Activated T-cell treated with anti-CD3 and anti-CD28 coated beads, Interleukin-2, amount 50 U/mL, for 72 hours (primary cell): ENCODE results near the gene STX2. TPM values are rescaled to one million over a fixed set of nuclear protein-coding genes. Genes with fewer than 3 reads are reported as not detected.

Experiments
- ATAC-seq, 2 donors: fragments of 150-1000 bp; cut with Tn5 transposase; replicated peaks in 1 of 2; 2 replicates each; pipeline ENCODE4 v1.10.0; 2021; ENCODE audit warnings: moderate library complexity in 2 of 2, mild to moderate bottlenecking in 1 of 2
- DNase-seq, 2 donors: peaks; one replicate each; pipeline ENCODE4 v3.0.0; 2021 to 2022; ENCODE audit warnings: mixed read lengths in 1 of 2
- H3K27ac Mint-ChIP-seq: one replicate; pipeline ENCODE4 v1.8.0; 2022; ENCODE audit warnings: mild to moderate bottlenecking, moderate library complexity, mixed read lengths
- H3K27me3 Mint-ChIP-seq: one replicate; pipeline ENCODE4 v1.8.0; 2022; ENCODE audit warnings: low read depth, mixed read lengths
- H3K36me3 Mint-ChIP-seq, 2 donors: one replicate each; pipeline ENCODE4 v1.8.0; 2022; ENCODE audit warnings: mixed read lengths in 2 of 2, mild to moderate bottlenecking in 1 of 2; ENCODE audit not compliant: insufficient read depth in 2 of 2
- H3K4me1 Mint-ChIP-seq: one replicate; pipeline ENCODE4 v1.8.0; 2022; ENCODE audit warnings: low read depth, mixed read lengths
- H3K4me3 Mint-ChIP-seq, 2 donors: one replicate each; pipeline ENCODE4 v1.8.0; 2022; ENCODE audit warnings: mild to moderate bottlenecking in 2 of 2, mixed read lengths in 2 of 2, moderate library complexity in 2 of 2
- H3K9me3 Mint-ChIP-seq, 2 donors: one replicate each; pipeline ENCODE4 v1.8.0; 2022; ENCODE audit warnings: mixed read lengths in 2 of 2
- total RNA-seq, 2 donors: library from RNA; stranded (reverse); gene quantifications; one replicate each; pipeline ENCODE4 v1.2.3, GENCODE V29; 2022

STX2 gene
- total RNA-seq, 2 donors from 2014 or later = 11.9 to 13.2 TPM

DNA sequence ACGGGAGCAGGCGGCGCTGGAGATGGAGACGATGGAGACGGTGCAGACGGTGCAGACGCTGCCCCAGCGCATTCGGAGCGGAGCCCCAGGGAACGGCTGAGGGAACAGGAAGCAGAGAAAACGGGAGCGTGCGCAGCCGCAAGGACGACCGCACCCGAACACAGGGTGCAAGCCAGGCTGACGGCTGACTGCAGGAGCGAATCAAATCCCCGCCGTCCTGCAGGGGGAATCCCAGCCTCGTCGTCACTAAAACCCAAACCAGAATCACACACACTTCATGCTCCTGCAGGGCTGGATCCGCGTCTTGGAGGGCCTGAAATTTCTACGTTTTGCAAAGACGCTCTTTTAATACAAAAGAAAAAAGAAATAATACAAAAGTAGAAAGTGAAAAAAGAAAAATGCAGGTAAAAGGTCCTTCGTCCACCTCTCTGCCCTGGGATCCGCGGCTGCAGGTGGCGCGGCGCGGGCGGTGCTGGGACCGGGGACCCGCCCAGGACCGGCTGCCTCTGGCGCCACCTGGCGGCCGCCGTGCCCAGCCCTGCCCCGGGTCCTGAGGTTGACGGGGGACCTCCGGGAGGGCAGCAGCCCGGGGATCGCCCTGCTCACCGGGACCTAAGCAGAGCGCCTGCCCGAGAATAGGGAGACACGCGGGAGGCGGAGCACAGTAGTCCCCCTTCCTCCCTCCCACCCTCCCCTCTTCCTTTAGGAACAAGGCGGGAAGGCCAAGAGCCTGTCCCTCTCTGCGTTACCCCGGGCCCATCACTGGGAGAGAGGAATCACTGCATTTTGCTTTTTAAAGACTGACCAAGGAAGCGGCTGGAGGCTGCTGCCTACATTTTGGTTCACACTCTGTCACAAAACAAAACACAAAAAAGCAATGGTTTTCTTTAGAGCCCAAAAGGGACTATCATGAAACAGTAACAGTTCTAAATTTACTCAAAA lies 20.1 kb downstream of the STX2 start:
- Mint-ChIP-seq H3K27me3 (no peaks in the 10 kb centered on the region), H3K9me3 (no peaks in the 10 kb centered on the region), H3K27ac (no peak overlapping the region), H3K36me3 (peaks cover 0 to 6% of the 10 kb centered on the region in 2 donors), H3K4me3 (peak overlapping the region; percentile 82 to 84), H3K4me1 (peaks cover 12% of the 10 kb centered on the region)
- DNase-seq = peak; percentile 83 to 91
- peak; percentile 97 for ATAC-seq

DNA sequence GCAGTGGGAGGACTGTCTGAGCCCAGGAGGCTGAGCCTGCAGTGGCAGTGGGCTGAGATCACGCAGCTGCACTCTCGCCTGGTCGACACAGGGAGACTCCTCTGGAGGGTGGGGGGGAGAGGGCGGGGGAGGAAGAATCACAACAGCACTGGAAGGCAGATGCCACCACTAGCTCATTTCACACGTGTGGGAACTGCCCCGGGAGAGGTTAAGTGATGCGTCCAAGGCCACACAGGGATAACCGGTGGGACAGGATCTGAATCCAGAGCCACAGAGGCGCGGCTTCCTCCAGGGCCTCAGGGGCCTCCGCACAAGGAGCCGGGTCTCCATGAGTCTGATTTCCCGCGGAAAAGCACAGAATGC lies 20.8 kb downstream of the STX2 start:
- Mint-ChIP-seq H3K4me3 (peak overlapping the region; percentile 82 to 84), H3K36me3 (peaks cover 0 to 6% of the 10 kb centered on the region in 2 donors), H3K9me3 (no peaks in the 10 kb centered on the region), H3K4me1 (peaks cover 12% of the 10 kb centered on the region), H3K27ac (no peak overlapping the region), H3K27me3 (no peaks in the 10 kb centered on the region)
- ATAC-seq = peak in 1 of 2 donors; percentile 17
- no peak for DNase-seq

DNA sequence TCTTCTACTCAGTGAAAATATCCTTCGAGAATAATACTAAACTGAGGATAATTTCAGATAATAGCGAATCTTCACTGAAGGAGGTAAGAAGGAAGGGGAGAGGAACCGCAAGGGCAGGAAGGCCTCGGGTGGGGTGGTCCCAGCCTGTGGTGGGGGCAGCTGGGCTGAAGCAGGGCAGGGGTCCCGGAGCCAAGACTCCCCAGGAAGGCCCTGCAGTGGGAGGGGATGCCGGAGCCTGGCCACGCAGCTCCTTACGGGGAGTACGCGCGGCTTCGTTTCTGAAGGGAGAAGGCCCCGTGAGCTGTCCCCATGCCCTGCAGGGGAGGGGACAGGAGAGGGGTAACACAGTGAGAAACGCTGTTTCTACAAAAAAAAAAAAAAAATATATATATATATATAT lies 21.2 kb downstream of the STX2 start:
- Mint-ChIP-seq H3K36me3 (peaks cover 0 to 4% of the 10 kb centered on the region in 2 donors), H3K4me1 (peaks cover 12% of the 10 kb centered on the region), H3K4me3 (peak overlapping the region; percentile 38 to 65), H3K9me3 (no peaks in the 10 kb centered on the region), H3K27me3 (no peaks in the 10 kb centered on the region), H3K27ac (no peak overlapping the region)
- no peak for DNase-seq
- no peak for ATAC-seq

DNA sequence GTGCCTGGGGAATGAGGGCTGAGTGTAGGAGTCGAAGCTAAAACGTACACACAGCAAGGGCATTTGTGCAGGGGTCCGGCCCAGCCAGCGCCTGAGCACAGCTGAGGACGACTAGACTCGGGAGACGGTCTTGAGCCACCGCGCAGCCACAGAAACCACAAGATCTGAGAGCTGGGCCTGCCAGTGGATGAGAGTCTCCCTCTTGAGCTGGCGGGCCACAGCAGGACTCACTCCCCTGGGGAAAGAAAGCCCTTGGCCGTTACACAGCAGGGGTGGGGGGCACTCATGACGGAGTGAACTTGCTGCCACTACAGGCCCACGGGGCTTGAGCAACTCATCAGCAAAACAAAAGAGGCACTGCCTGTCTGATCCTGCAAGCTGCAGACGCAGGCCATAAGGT lies 23.0 kb downstream of the STX2 start:
- ATAC-seq (no peak), DNase-seq (no peak)
- Mint-ChIP-seq H3K9me3 (no peaks in the 10 kb centered on the region), H3K4me1 (peaks cover 12% of the 10 kb centered on the region), H3K27ac (no peak overlapping the region), H3K4me3 (no peak overlapping the region), H3K27me3 (no peaks in the 10 kb centered on the region), H3K36me3 (peaks cover 0 to 4% of the 10 kb centered on the region in 2 donors)

DNA sequence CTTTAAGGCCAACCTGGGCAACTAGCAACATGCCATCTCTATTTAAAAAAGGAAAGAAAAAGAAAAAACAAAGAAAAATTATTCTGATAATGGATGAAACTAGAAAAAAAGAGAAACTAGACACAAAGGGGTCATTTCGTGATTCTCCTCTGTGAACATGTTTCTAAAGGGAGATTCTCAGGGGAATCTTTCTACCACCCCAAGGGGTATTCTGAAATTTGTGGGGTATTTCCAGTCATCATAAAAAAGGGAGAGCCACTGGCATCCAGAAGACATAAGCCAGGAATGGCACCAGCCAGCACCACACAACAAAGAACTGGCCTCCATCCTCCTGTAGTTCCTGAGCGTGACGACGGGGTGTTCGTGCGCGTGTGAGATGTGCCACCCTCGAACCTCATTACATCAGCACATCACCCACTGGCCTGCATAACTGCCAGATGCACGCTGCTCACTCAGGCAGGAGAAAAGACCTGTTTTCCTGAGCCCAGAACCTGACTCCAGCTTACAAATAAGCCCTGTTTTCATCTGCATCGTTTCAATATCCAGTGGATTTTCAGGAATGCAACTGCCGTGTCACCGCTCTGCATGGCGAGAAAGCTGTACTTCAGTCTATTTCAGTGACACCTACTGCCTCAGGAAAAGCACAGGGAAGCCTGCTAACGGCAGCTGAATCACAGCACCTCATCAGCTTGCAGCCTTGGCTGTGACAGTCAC lies 23.9 kb downstream of the STX2 start:
- DNase-seq (no peak), ATAC-seq (no peak)
- Mint-ChIP-seq H3K27me3 (no peaks in the 10 kb centered on the region), H3K4me1 (peaks cover 12% of the 10 kb centered on the region), H3K9me3 (no peaks in the 10 kb centered on the region), H3K4me3 (no peak overlapping the region), H3K27ac (no peak overlapping the region), H3K36me3 (no peaks in the 10 kb centered on the region)

DNA sequence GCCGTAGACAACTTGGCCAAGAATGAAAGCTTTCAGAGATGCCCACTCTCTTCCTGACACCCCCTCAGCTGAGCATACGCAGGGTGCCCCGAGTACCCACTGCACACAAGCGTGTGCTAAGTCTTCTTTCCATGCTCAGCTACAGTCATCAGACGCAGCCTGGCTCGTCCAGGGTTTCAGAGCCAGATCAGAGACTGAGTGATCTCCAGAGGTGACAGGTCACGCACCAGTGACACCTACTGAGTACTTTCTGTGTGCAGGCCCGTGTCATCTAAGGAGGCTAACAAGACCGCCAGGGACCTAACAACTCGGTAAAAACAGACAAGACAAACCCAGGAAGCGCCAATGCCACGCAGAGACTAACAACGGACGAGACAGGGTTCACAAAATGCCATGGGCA lies 25.1 kb downstream of the STX2 start:
- Mint-ChIP-seq H3K27ac (no peak overlapping the region), H3K4me3 (no peak overlapping the region), H3K4me1 (peaks cover 12% of the 10 kb centered on the region), H3K9me3 (no peaks in the 10 kb centered on the region), H3K27me3 (no peaks in the 10 kb centered on the region), H3K36me3 (no peaks in the 10 kb centered on the region)
- no peak for DNase-seq
- no peak for ATAC-seq

DNA sequence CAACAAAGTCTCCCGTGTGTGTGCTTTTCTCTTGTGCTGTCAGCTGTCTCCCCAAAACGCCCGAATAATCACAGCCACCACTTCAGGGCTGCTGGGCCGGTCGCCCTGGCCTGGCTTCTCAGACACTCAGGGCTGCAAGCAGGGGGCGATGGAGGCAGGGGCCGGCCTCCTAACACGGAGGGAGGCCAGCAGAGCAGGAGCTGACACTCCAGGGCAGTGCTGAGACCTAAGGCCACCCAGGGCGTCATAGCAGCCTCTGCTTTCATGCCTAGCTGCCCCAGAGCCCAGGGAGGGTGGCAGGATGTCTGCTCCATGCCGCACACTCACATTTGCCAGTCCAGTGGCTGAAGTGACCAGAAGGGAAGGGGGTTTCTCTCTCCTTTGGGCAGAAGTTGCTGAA lies 25.6 kb downstream of the STX2 start:
- Mint-ChIP-seq H3K4me3 (no peak overlapping the region), H3K36me3 (no peaks in the 10 kb centered on the region), H3K4me1 (peaks cover 9% of the 10 kb centered on the region), H3K27ac (no peak overlapping the region), H3K9me3 (no peaks in the 10 kb centered on the region), H3K27me3 (no peaks in the 10 kb centered on the region)
- DNase-seq = no peak
- no peak for ATAC-seq

DNA sequence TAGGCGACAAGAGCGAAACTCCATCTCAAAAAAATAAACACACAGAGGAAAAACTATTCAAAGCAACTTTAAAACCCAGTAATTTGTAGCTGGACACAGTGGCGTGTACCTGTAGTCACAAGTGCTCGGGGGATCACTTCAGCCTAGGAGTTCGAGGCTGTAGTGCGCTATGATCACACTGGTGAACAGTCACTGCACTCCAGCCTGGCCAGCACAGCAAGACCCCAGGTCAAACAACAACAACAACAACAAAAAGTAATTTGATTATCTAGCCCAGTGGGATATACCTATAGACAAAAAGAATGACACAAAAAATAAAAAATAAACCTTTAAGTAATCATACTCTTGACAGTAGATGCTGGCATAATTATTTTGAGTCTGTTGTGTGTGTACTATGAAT lies 29.3 kb downstream of the STX2 start:
- Mint-ChIP-seq H3K4me1 (no peaks in the 10 kb centered on the region), H3K4me3 (no peak overlapping the region), H3K9me3 (no peaks in the 10 kb centered on the region), H3K27me3 (no peaks in the 10 kb centered on the region), H3K27ac (no peak overlapping the region), H3K36me3 (peaks cover 6% of the 10 kb centered on the region in 2 donors)
- no peak for ATAC-seq
- no peak for DNase-seq

DNA sequence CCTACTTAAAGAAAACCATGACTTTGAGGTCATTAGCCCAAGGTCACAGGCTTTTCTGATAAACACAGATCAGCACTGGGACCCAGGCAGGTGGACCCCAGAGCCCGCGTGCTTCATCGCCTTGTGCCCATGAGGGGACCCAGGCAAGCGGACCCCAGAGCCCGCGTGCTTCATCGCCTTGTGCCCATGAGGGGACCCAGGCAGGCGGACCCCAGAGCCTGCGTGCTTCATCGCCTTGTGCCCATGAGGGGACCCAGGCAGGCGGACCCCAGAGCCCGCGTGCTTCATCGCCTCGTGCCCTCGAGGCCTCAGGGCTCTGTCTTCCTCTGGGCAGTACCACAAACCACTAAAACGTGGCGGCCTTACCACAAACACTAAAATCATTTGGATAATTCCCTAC lies 31.7 kb downstream of the STX2 start:
- Mint-ChIP-seq H3K36me3 (peaks cover 6 to 8% of the 10 kb centered on the region in 2 donors), H3K4me1 (no peaks in the 10 kb centered on the region), H3K9me3 (no peaks in the 10 kb centered on the region), H3K27ac (no peak overlapping the region), H3K27me3 (no peaks in the 10 kb centered on the region), H3K4me3 (no peak overlapping the region)
- no peak for DNase-seq
- no peak for ATAC-seq

DNA sequence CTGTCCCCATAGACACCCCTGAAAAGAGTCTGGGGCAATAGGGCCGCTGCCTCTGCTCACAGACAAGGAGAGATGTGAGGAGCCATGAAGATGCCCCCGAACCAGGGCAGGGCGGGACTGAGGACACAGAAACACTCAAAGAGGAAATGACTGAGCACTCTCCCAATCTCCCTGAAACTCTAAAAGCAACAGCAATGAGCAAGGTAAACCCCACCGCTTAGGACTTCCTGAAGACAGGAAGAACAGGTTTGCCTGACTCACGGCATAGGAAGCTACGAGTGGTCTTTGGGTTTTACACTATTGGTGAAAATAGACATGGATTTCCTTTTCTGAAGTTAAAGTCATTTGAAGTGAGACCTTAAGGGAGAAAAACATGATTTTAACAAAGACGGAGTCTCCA lies 32.5 kb downstream of the STX2 start:
- H3K4me1 Mint-ChIP-seq = no peaks in the 10 kb centered on the region
- H3K36me3 Mint-ChIP-seq = peaks cover 6 to 8% of the 10 kb centered on the region in 2 donors
- H3K27ac Mint-ChIP-seq = no peak overlapping the region
- no peak for ATAC-seq
- H3K27me3 Mint-ChIP-seq = no peaks in the 10 kb centered on the region
- no peak for DNase-seq
- H3K9me3 Mint-ChIP-seq = no peaks in the 10 kb centered on the region
- H3K4me3 Mint-ChIP-seq = no peak overlapping the region

DNA sequence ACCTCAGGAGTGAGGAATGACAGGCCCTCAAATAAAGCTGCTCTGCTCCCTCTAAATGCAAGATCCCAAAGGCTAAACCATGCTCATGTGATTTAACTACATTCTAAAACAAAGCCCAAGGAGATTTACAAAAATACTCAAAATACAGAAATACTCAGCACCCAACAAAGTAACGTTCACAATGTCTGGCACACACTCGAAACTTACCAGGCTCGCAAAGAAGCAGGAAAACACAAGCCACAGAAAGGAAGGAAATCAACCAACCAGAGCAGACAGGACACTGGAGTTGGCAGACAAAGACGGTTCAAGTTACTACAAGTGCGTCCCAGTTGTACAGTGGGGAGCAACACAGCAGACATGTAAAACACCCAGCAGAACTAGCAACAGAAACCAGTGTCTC lies 33.4 kb downstream of the STX2 start:
- H3K36me3 Mint-ChIP-seq = peaks cover 8 to 9% of the 10 kb centered on the region in 2 donors
- no peak overlapping the region for H3K27ac Mint-ChIP-seq
- ATAC-seq (no peak), DNase-seq (no peak)
- H3K4me3 Mint-ChIP-seq = no peak overlapping the region
- H3K27me3 Mint-ChIP-seq = no peaks in the 10 kb centered on the region
- no peaks in the 10 kb centered on the region for H3K9me3 Mint-ChIP-seq
- H3K4me1 Mint-ChIP-seq = no peaks in the 10 kb centered on the region

DNA sequence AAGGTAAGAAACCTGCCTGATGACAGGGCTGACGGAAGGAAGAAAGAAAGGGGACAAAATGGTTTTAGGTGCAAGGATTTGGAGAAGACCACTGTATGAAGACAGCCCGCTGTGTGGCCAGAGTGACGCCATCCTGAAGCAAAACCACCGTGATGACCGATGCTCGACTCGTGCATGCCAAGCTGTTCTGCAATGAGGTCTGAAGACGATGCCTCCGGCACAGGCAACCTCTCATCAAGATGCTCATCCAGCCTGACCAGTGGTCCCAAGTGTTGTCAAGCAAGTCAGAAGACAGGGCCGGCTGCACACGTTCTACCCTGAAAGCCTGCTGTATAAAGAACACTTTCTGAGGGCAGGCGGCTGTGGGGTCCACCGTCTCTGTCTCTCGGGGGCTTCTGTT lies 34.8 kb downstream of the STX2 start:
- Mint-ChIP-seq H3K27ac (no peak overlapping the region), H3K27me3 (no peaks in the 10 kb centered on the region), H3K9me3 (no peaks in the 10 kb centered on the region), H3K36me3 (peaks cover 11 to 15% of the 10 kb centered on the region in 2 donors), H3K4me3 (no peak overlapping the region), H3K4me1 (peaks cover 9% of the 10 kb centered on the region)
- no peak for ATAC-seq
- DNase-seq = no peak

DNA sequence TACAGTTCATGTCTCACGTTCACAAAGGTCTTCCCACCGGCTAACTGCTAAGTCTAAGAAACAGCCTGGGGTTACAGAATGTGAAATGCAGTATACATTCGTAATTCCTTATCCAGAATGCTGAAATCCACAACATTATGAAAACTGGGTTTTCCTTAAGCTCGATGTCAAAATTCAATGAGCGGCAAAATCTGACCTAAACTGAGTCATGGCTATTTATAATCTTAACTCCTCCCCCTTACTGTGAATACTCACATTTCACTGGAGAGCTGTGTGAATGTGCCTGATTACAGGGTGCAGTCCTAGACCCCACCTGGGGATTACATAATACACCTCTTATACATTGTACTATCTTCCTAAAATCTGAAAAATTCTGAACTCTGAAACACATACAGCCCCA lies 35.3 kb downstream of the STX2 start:
- peaks cover 9% of the 10 kb centered on the region for H3K4me1 Mint-ChIP-seq
- no peak overlapping the region for H3K27ac Mint-ChIP-seq
- no peak overlapping the region for H3K4me3 Mint-ChIP-seq
- H3K9me3 Mint-ChIP-seq = no peaks in the 10 kb centered on the region
- H3K36me3 Mint-ChIP-seq = peaks cover 11 to 15% of the 10 kb centered on the region in 2 donors
- no peaks in the 10 kb centered on the region for H3K27me3 Mint-ChIP-seq
- ATAC-seq = no peak
- no peak for DNase-seq
